ENCODE data around the gene IQSEC3. TPM values are rescaled to one million over a fixed set of nuclear protein-coding genes. Genes with fewer than 3 reads are reported as not detected.

The IQSEC3 gene
- total RNA-seq, 1 experiment from 2014 or later = 1.7 TPM

DNA sequence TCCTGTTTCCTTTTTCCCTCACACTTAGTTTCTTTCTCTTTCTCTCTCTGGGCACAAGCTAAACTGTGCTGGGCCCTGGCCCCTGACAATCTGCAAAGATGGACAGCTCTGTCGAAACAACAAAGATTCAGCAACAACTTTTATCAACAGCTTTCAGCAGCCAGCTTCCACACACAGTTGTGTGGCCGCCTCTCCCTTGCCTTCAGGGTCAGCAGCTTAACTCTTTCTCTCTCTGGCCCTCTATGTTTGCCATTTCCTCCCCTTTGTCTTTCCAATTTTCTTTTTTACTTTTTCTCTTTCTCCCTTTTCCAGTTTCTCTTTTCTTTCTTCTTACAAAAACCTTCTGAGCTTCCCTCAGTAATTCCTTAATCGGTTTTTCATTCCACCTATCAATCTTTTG is 43.3 kb downstream of the IQSEC3 start (continued):
- no peak for TF ChIP-seq ATF2 (CRISPR knock-in tag; IDR thresholded peaks at IDR 0.05; ENCODE audit: borderline replicate concordance, low read depth)
- no peak for TF ChIP-seq HMGA2 (CRISPR knock-in tag; IDR thresholded peaks at IDR 0.05)
- TF ChIP-seq ZNF121 (CRISPR knock-in tag; IDR thresholded peaks at IDR 0.05) = no peak
- TF ChIP-seq EMX1 (CRISPR knock-in tag; IDR thresholded peaks at IDR 0.05) = no peak
- TF ChIP-seq, protein P1, sequence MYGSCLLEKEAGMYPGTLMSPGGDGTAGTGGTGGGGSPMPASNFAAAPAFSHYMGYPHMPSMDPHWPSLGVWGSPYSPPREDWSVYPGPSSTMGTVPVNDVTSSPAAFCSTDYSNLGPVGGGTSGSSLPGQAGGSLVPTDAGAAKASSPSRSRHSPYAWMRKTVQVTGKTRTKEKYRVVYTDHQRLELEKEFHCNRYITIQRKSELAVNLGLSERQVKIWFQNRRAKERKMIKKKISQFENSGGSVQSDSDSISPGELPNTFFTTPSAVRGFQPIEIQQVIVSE (CRISPR knock-in tag; IDR thresholded peaks at IDR 0.05; ENCODE audit: borderline replicate concordance) = no peak
- no peak for TF ChIP-seq ZBTB21 (CRISPR knock-in tag; IDR thresholded peaks at IDR 0.05; ENCODE audit: borderline replicate concordance)
- no peak for TF ChIP-seq ZSCAN18 (CRISPR knock-in tag; IDR thresholded peaks at IDR 0.05)
- no peak for TF ChIP-seq ZNF671 (CRISPR knock-in tag; IDR thresholded peaks at IDR 0.05)
- TF ChIP-seq CREM (CRISPR knock-in tag; IDR thresholded peaks at IDR 0.05) = no peak
- no peak for TF ChIP-seq CBFB (CRISPR knock-in tag; IDR thresholded peaks at IDR 0.05; ENCODE audit: low read depth)
- no peak for TF ChIP-seq FOXP1 (CRISPR knock-in tag; IDR thresholded peaks at IDR 0.05; ENCODE audit: borderline replicate concordance)

DNA sequence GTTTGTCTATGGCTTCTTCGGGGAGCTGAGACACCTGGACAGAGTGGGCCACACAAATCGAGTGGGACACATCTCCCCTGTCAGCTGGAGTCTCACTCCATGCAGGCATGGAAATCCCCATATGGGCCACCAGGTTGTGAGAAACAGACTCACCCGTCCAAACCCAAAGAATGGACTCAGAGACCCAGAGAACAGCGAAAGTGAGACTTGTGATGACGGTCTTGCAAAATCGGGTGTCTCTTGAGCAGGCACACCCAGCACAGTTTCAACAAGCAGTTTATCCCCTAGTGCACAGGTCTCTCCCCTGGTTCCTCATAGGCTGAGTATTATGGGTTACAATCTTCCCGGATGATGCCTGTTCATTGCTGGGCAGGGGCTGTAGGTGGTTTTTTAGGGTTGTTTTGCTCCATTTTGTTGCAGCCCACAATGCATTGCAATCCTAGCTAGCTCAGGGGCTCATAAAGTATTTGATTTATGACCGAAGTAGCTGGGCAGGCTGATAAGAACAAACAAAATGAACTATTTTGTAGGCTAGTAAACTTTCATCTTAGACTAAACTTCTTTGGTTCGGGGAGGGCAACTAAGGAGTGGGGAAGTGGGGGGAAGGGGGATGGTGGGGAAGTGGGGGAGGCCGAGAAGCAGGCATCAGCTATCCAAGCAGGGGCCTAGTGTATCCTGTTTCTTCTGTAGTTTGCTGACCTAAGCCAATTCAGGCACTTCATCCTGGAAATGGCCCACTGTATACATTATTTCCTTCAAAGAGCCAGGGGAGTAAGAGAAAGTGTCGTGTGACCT is 45.3 kb downstream of the IQSEC3 start:
- no peak for ATAC-seq
- Mint-ChIP-seq H3K27me3 (ENCODE audit: low read depth) (no peaks in the 10 kb centered on the region), H3K4me1 (peaks cover 55% of the 10 kb centered on the region), H3K36me3 (no peaks in the 10 kb centered on the region), H3K27ac (no peak overlapping the region), H3K9me3 (no peaks in the 10 kb centered on the region), H3K4me3 (no peak overlapping the region)
- CTCF ChIA-PET = interaction anchor here (0.7 kb wide), 1 partner anchor 65 kb away, joined by 3 read pairs; no protein-coding TSS in a partner anchor
- TF ChIP-seq ZNF396 (CRISPR knock-in tag; IDR thresholded peaks at IDR 0.05; ENCODE audit: borderline replicate concordance) (no peak), ZNF281 (CRISPR knock-in tag; IDR thresholded peaks at IDR 0.05) (no peak), PRRX2 (CRISPR knock-in tag; IDR thresholded peaks at IDR 0.05) (no peak), CTCF (IDR thresholded peaks at IDR 0.05) (no peak), NFYB (CRISPR knock-in tag; conservative IDR thresholded peaks at IDR 0.05; ENCODE audit: low read depth) (no peak), ELF4 (CRISPR knock-in tag; IDR thresholded peaks at IDR 0.05; ENCODE audit: low read depth) (no peak)
- TF ChIP-seq, protein P2, sequence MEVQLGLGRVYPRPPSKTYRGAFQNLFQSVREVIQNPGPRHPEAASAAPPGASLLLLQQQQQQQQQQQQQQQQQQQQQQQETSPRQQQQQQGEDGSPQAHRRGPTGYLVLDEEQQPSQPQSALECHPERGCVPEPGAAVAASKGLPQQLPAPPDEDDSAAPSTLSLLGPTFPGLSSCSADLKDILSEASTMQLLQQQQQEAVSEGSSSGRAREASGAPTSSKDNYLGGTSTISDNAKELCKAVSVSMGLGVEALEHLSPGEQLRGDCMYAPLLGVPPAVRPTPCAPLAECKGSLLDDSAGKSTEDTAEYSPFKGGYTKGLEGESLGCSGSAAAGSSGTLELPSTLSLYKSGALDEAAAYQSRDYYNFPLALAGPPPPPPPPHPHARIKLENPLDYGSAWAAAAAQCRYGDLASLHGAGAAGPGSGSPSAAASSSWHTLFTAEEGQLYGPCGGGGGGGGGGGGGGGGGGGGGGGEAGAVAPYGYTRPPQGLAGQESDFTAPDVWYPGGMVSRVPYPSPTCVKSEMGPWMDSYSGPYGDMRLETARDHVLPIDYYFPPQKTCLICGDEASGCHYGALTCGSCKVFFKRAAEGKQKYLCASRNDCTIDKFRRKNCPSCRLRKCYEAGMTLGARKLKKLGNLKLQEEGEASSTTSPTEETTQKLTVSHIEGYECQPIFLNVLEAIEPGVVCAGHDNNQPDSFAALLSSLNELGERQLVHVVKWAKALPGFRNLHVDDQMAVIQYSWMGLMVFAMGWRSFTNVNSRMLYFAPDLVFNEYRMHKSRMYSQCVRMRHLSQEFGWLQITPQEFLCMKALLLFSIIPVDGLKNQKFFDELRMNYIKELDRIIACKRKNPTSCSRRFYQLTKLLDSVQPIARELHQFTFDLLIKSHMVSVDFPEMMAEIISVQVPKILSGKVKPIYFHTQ (CRISPR knock-in tag; IDR thresholded peaks at IDR 0.05) = no peak
- POLR2A ChIA-PET = no interaction called here
- DNase-seq (ENCODE audit: low spot score) = no peak
